GM19324 (cell line): Measurements from ENCODE around the gene BPI.
"Not testable (repeated sequence)": the region's sequence is repeated elsewhere in the genome, so short reads cannot be mapped to it uniquely, and the experiment has no call there.

Source experiments
- ATAC-seq: cut with Tn5 transposase; IDR thresholded peaks from one replicate; pipeline ENCODE4 v1.9.1; 2021; ENCODE audit warnings: mild to moderate bottlenecking, moderate library complexity; ENCODE audit not compliant: unreplicated experiment, low FRiP score

Gene BPI

GRCh38 chr20:38300438-38300837 lies 3.5 kb upstream of the BPI start:
- ATAC-seq, result no peak

GRCh38 chr20:38301309-38301708 lies 2.6 kb upstream of the BPI start:
- ATAC-seq, result no peak

- ATAC-seq, result no peak
These were observed 1.2 kb upstream of the BPI start for GRCh38 chr20:38302786-38303185.

DNA sequence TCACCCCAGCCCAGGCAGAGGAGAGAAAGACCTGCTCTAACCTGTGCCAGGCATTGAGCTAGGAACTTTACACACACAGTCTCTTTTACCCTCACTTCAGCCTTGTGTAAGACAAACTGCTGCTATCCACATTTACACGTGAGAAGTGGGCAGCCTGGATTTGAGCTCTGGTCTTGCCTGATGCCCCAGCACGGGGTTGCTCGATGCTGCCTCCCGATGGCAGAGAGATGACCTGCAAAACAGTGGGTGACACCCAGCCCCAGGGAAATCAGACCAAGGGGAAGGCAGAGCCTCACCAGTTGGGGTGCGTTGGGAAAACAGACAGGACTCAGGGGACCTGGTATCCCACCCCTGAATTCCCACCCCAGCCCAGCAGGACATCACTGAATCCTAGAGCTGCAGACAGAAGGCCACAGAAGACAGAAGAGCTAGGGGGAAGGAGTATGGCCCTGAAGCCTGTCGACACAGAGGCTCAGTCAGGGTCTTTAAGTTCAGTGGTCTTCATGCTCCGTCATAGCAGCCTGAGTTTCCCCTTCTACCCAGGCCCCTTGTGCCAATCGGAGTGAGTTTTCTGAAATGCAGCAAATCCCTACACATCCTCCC lies 990 bp downstream of the BPI start:
- no peak for ATAC-seq

- ATAC-seq, result no peak
These were observed 1.6 kb downstream of the BPI start for GRCh38 chr20:38305541-38305940.

GRCh38 chr20:38306379-38306778 lies 2.4 kb downstream of the BPI start:
- ATAC-seq, result no peak

GRCh38 chr20:38307371-38308046 lies 3.6 kb downstream of the BPI start:
- ATAC-seq, result no peak

- no peak for ATAC-seq
These were observed 4.1 kb downstream of the BPI start for GRCh38 chr20:38308047-38308438.

DNA sequence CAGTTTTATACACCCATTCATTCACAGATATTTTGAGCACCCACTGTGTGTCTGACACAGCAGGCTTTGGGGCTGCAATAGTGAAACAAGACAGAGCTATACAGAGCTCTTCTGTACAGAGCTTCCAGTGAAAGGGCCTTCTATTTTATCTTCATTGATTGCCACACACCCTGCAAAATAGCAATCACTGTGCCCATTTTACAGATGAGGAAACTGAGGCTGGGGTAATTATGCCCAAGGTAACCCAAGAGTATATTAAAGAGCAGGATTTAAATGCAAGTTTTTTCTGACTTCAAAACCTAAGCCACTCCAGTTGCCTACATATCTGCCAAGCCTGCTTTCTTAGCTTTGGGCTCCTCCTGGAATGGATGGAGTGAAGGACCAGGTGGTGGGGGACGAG lies 4.5 kb downstream of the BPI start:
- no peak for ATAC-seq

DNA sequence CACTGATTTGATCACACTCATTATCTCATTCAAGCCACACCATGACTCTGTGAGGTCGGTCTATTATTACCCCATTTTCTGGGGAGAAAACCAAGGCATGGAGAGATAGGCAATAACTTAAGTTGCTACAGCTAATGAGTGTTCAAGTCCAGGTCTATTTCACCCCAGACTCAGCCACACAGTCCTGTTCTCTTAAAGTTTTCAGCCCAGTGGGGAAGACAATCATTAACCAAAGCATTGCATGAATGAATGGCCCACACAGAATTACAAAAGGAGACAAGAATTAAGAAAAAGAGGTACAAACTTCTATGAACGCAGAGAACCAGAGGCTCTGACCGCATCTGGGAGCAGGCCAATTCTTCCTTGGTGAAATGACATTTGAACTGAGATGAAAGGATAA lies 7.1 kb downstream of the BPI start:
- ATAC-seq, result no peak

DNA sequence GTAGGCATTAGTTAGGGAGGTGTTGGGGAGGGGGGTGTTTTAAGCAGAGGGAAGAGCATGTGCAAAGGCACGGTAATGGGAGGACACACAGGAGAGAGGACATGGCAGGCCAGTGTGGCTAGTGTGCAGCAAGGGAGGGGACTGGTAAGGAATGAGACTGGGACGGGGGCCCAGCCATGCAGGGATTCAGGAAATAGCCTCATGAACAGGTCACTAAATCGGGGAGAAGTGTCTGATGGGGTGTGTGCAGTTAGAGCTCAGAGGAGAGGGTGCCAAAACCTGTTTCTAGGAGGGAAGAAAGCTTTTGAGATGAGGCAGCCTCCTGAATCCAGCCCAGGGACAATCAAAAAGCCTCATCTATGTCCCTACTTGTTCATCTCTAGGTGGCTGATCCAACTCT lies 7.5 kb downstream of the BPI start:
- no peak for ATAC-seq

GRCh38 chr20:38313676-38314075 lies 9.7 kb downstream of the BPI start:
- no peak for ATAC-seq

DNA sequence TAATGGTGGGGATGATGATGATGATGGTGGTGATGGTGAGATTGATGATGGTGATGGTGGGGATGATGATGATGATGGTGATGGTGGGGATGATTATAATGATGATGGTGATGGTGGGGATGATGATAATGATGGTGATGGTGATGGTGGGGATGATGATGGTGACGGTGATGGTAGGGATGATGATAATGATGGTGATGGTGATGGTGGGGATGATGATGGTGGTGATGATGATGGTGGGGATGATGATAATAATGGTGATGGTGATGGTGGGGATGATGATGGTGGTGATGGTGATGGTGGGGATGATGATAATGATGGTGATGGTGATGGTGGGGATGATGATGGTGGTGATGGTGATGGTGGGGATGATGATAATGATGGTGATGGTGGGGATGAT lies 10.4 kb downstream of the BPI start:
- ATAC-seq, result not testable (repeated sequence)

GRCh38 chr20:38315290-38315966 lies 11.5 kb downstream of the BPI start:
- no peak for ATAC-seq

DNA sequence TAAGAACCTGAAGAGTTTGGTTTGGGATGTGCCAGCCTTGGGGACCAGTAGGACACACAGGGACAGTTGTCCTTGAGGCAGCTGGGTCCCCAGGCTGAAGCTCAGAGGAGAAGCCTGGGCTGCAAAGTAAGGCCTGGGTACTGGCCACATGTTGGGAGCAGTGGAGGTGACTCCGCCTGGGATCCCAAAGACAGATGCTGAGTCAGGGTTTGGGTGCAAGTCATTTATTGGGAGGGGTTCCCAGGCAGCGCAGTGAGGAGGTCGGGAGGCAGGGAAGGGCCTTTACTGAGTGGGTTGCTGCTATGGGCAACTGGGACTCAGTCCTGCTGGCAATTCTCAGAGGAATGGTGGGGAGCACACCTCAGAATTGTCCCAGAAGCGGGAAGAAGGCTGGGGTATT lies 12.4 kb downstream of the BPI start:
- no peak for ATAC-seq

DNA sequence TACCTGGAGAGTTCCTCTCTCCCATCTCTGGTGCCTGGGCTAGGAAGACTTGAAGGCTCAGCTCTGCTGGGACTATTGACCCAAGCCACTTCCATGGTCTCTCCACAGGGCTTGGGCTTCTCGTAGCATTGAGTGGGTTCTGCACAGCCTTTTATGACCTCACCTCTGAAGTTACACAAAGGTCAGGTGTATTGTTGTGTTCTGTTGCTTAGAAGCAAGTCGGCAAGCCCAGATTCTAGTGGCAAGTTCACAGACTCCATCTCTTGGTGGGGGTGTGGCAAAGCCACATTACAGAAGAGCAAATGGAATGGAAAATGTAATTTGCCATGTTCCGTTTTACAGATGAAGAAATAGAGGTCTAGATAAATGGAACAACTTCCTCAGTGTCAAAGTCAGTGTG lies 13.5 kb downstream of the BPI start:
- no peak for ATAC-seq

- ATAC-seq, result no peak
These were observed 16.3 kb downstream of the BPI start for GRCh38 chr20:38320221-38320620.

DNA sequence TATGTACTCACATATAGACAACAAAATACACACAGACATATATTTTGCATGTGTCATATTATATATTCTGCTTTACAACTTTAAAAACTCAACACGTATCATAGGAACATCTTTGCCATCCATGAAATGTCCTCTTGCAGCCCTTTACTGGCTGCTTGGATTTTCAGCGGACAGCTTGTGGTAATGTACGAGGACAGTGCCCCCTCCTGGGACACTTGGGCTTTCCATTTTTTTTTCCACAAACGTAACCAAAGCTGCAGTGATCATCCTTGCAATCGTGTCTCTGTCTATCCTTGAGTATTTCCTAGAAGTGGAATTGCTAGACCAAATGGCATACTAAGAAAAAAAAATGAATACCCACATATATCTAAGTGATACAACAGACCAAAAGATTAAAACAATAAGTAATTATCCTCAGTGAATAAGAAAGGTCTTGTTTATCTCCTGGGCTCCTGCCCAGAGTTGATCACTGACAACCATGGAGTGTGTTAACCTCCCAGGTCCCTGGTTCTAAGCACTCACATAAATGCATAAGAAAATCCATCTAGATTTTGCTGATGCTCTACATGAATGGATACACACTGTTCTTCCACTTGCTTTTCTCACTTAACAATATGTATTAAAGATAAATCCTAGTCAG lies 18.1 kb downstream of the BPI start:
- no peak for ATAC-seq

GRCh38 chr20:38324159-38324558 lies 20.2 kb downstream of the BPI start:
- ATAC-seq, result no peak

DNA sequence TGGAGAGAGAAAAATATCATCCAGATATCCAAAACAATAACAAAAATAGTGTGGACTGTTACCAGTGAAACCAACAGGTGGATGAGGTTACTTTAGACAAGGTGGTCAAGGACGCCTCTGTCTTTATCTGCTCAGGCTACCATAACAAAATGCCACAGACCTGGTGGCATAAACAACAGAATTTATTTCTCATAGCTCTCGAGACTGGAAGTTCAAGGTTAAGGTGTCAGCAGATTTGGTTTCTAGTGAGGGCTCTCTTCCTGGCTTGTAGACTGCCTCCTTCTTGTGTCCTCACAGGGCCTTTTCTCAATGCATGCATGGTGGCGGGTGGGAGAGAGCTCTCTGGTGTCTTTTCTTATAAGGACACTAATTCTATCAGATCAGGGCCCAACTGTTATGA lies 21.2 kb downstream of the BPI start:
- no peak for ATAC-seq

DNA sequence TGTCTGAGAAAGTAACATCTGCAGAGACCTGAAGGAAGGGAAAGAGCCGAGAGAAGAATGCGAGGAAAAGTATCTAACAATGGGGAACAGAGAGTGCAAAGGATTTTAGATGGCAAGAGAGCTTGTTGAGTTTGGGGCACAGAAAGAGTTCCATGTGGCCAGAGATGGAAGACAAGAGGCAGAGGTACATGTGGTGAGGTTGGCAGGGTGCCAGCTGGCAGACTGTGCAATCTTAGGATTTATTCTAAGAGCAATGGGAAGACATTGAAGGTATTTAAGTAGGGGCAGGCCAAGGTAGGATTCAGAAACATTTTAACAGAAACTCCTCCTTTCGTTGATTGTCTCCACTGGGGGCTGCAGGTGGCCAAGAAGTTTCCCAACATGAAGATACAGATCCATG lies 21.9 kb downstream of the BPI start:
- no peak for ATAC-seq

DNA sequence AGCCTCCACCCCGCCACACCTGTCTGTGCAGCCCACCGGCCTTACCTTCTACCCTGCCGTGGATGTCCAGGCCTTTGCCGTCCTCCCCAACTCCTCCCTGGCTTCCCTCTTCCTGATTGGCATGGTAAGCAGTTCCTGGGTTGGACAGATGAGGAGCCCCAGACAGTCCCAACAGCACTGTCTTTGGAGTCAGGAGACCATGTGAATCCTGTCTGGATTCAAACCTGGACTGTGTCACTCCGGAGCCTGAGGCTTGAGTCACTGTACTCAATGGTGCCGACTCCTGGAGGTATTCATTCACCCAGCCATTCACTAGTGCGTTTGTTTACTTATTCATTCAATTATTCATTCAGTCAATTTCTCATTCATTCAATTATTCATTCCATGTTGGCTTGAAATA lies 22.4 kb downstream of the BPI start:
- ATAC-seq, result no peak
